ENCODE results near the gene ATAD3A.
A peak's percentile ranks its signal among the peaks of the same experiment; 100 is the strongest.

Gene ATAD3A

GRCh38 chr1:1550087-1550486 is 38.1 kb downstream of the ATAD3A start:
- TF ChIP-seq RAD21 (IDR thresholded peaks at IDR 0.05; ENCODE audit: low read depth) (no peak), CEBPB (IDR thresholded peaks at IDR 0.05) (no peak), USF1 (IDR thresholded peaks at IDR 0.05) (no peak), CREB1 (IDR thresholded peaks at IDR 0.05; ENCODE audit: low read depth) (no peak)

DNA sequence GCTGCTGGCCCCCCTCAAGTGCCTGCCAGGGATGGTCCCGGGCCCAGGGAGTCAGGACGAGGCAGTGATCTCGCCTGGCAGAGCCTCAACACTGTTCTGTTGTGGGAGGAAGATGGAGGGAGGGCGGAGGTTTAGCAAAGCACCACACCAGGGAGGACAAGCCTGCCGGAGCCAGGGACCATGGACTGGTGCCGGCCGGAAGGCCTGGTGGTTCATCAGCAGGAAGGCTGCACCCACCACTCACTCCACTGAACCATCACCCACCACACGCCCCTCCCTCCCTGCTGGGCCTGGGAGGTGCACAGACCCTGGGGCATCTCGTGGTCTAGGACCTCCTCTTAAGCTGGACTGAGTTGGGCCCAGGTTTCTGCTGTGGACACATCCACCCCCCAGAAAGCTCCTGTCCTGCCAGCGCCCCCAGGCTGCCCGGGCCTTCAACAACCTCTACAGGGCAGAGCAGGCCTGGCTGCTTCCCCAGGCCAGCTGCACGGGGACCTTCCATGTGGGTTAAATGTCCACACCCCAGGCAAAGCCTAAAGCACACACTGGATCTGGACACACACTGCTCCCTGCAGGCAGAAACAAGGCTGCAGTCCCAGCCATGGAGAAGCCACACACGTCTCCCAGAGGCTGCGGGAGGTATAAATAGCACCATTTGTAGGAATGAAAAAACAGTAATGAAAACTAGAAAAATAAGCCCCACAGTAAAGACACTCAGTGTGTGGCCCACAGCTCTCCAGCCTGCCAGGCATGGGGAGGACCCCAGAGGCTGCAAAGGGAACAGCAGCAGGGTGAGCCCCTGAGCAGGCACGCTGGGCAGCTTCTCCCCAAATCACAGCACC is 38.9 kb downstream of the ATAD3A start:
- TF ChIP-seq YY1 (IDR thresholded peaks at IDR 0.05; ENCODE audit: low read depth) (no peak), RAD21 (IDR thresholded peaks at IDR 0.05; ENCODE audit: low read depth) (0 out of 2 replicates have a peak, but pooled peaks have one; percentile 7)

GRCh38 chr1:1551524-1552262 is 39.7 kb downstream of the ATAD3A start:
- TF ChIP-seq FOXM1 (IDR thresholded peaks at IDR 0.05; ENCODE audit: borderline replicate concordance, low read depth) (no peak), EP300 (IDR thresholded peaks at IDR 0.05; ENCODE audit: borderline replicate concordance) (no peak), NFIC (IDR thresholded peaks at IDR 0.05) (no peak), TAF1 (IDR thresholded peaks at IDR 0.05; ENCODE audit: low read depth) (no peak), ZBTB7A (IDR thresholded peaks at IDR 0.05; ENCODE audit: low read depth) (no peak), EGR1 (IDR thresholded peaks at IDR 0.05) (no peak), TCF12 (IDR thresholded peaks at IDR 0.05; ENCODE audit: low read depth) (no peak), REST (IDR thresholded peaks at IDR 0.05; ENCODE audit: low read depth) (no peak), YY1 (IDR thresholded peaks at IDR 0.05; ENCODE audit: low read depth) (no peak)

DNA sequence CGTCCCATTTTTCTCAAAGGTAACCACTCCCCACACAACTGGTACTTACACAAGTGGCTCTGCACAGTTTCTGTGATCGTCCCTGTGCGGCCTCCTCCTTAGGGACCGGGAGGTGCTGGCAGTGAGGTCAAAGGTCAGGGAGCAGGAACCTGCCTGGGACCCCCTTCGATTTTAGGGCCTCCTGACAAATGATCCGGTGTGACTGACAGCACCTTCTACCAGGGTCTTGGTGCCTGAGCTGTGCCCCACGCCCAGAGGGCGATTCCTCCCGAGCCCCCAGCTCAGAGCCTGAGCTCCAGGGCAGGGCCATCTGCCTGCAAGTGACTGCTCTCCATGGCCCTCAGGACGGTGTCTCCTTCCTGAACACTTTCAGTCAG is 40.3 kb downstream of the ATAD3A start:
- TF ChIP-seq USF1 (IDR thresholded peaks at IDR 0.05) = no peak
- no peak for TF ChIP-seq REST (IDR thresholded peaks at IDR 0.05; ENCODE audit: low read depth)
- TF ChIP-seq FOXM1 (IDR thresholded peaks at IDR 0.05; ENCODE audit: borderline replicate concordance, low read depth) = no peak
- no peak for TF ChIP-seq TEAD4 (IDR thresholded peaks at IDR 0.05)
- TF ChIP-seq TCF12 (IDR thresholded peaks at IDR 0.05; ENCODE audit: low read depth) = no peak
- TF ChIP-seq NFIC (IDR thresholded peaks at IDR 0.05) = no peak

GRCh38 chr1:1553821-1554494 is 42.0 kb downstream of the ATAD3A start:
- TF ChIP-seq EP300 (IDR thresholded peaks at IDR 0.05; ENCODE audit: borderline replicate concordance) (no peak), ZBTB7A (IDR thresholded peaks at IDR 0.05; ENCODE audit: low read depth) (no peak), YY1 (IDR thresholded peaks at IDR 0.05; ENCODE audit: low read depth) (no peak), NFIC (IDR thresholded peaks at IDR 0.05) (no peak)
- TF ChIP-seq, protein P1, sequence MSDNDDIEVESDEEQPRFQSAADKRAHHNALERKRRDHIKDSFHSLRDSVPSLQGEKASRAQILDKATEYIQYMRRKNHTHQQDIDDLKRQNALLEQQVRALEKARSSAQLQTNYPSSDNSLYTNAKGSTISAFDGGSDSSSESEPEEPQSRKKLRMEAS (IDR thresholded peaks at IDR 0.05) = no peak

GRCh38 chr1:1554550-1554925 is 42.6 kb downstream of the ATAD3A start:
- no peak for TF ChIP-seq EGR1 (IDR thresholded peaks at IDR 0.05)
- TF ChIP-seq CREB1 (IDR thresholded peaks at IDR 0.05; ENCODE audit: low read depth) = no peak
- no peak for TF ChIP-seq NFIC (IDR thresholded peaks at IDR 0.05)
- no peak for TF ChIP-seq TCF12 (IDR thresholded peaks at IDR 0.05; ENCODE audit: low read depth)
- no peak for TF ChIP-seq TAF1 (IDR thresholded peaks at IDR 0.05; ENCODE audit: low read depth)
- no peak for TF ChIP-seq YY1 (IDR thresholded peaks at IDR 0.05; ENCODE audit: low read depth)
- no peak for TF ChIP-seq CEBPB (IDR thresholded peaks at IDR 0.05)
